Tibial nerve (tissue), 4 donors: Measurements from ENCODE around the gene MRPL53.
A peak's percentile ranks its signal among the peaks of the same experiment; 100 is the strongest.

Experiments used
- EP300 ChIP-seq, 2 donors: sonication (generic); formaldehyde crosslinking; IDR thresholded peaks; one replicate each; pipeline ENCODE4 v1.6.1; 2017; ENCODE audit warnings: antibody characterized with exemption in 2 of 2, mild to moderate bottlenecking in 1 of 2
- POLR2A ChIP-seq, 2 donors: fragments of 450-650 bp; IDR thresholded peaks; one replicate each; pipeline ENCODE4 v1.6.1; 2017; ENCODE audit warnings: antibody characterized with exemption in 2 of 2, mild to moderate bottlenecking in 2 of 2, moderate library complexity in 2 of 2
- TF ChIP-seq, protein P1 (sequence below), 5 experiments: fragments of 200-600 bp in 3 of 5; fragments of 450-650 bp in 2 of 5; sonication (generic) in 3 of 5; IDR thresholded peaks; one replicate each; pipeline ENCODE4 v1.5.1; 2016 to 2019; ENCODE audit warnings: antibody characterized with exemption in 5 of 5, mild to moderate bottlenecking in 3 of 5, moderate library complexity in 2 of 5

DNA sequence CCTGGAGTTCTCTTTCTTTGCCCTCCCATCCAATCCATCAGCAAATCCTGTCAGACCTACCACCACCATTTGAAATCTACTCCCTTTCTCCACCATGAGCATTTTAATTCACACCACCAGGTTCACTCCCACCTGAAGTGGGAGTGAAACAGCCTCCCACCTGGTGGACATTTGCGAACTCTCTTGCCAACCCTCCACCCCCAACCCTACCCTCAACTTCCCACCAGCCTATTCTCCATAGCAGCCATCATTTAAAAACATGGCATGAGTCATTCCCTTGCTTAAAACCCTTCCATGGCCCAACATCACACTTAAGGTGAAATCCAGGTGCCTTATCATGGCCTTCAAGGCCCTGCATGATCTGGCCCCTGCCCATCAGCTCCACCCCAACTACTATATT, 34.2 kb downstream of the MRPL53 start:
- TF ChIP-seq POLR2A (IDR thresholded peaks at IDR 0.05): no peak
- TF ChIP-seq, protein P1, sequence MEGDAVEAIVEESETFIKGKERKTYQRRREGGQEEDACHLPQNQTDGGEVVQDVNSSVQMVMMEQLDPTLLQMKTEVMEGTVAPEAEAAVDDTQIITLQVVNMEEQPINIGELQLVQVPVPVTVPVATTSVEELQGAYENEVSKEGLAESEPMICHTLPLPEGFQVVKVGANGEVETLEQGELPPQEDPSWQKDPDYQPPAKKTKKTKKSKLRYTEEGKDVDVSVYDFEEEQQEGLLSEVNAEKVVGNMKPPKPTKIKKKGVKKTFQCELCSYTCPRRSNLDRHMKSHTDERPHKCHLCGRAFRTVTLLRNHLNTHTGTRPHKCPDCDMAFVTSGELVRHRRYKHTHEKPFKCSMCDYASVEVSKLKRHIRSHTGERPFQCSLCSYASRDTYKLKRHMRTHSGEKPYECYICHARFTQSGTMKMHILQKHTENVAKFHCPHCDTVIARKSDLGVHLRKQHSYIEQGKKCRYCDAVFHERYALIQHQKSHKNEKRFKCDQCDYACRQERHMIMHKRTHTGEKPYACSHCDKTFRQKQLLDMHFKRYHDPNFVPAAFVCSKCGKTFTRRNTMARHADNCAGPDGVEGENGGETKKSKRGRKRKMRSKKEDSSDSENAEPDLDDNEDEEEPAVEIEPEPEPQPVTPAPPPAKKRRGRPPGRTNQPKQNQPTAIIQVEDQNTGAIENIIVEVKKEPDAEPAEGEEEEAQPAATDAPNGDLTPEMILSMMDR (IDR thresholded peaks at IDR 0.05): peak in 1 of 5 experiments; percentile 15
- no peak for TF ChIP-seq EP300 (IDR thresholded peaks at IDR 0.05)
